ENCODE measurements around the gene APAF1. TPM values are rescaled to one million over a fixed set of nuclear protein-coding genes. Genes with fewer than 3 reads are reported as not detected.

Gene APAF1
- total and polyA plus RNA-seq, 2 donors (not counting 1 experiment from before 2014, with no cell fraction given): 9.1 to 36.9 TPM

- H3K4me3 Mint-ChIP-seq: no peak overlapping the region
- Histone ChIP-seq H3K4me3 (ENCODE audit: control extremely low read depth in 1 of 5, extremely low read depth in 1 of 5, insufficient read depth in 1 of 5, low read depth in 2 of 5, low read length in 4 of 5) (no peak overlapping the region), H3K27me3 (replicated peaks in 1 of 4; ENCODE audit: control extremely low read depth in 1 of 4, control insufficient read depth in 3 of 4, insufficient read depth in 4 of 4, low read length in 3 of 4) (no peaks in the 10 kb centered on the region), H3K79me2 (ENCODE audit: control insufficient read depth, insufficient read depth, low read length) (no peaks in the 10 kb centered on the region), H3K9me3 (ENCODE audit: control extremely low read depth in 1 of 3, control insufficient read depth in 2 of 3, insufficient read depth in 1 of 3, low read length in 2 of 3) (no peaks in the 10 kb centered on the region), H3K27ac (ENCODE audit: low read length in 2 of 2) (no peak overlapping the region), H3K36me3 (replicated peaks in 1 of 2; ENCODE audit: control extremely low read depth in 1 of 2, control insufficient read depth in 1 of 2, extremely low read depth in 1 of 2, insufficient read depth in 2 of 2, low read length in 1 of 2) (no peaks in the 10 kb centered on the region), H3K4me2 (replicated peaks; ENCODE audit: low read depth, low read length, poor library complexity, severe bottlenecking) (no peak overlapping the region), H4K20me1 (ENCODE audit: control insufficient read depth, insufficient read depth, low read length, poor library complexity, severe bottlenecking) (no peaks in the 10 kb centered on the region), H2AFZ (ENCODE audit: insufficient read depth, low read depth, low read length, poor library complexity, severe bottlenecking) (no peak overlapping the region), H3K4me1 (ENCODE audit: control insufficient read depth in 2 of 2, insufficient read depth in 2 of 2, low read length in 2 of 2) (no peaks in the 10 kb centered on the region), H3K9ac (ENCODE audit: low read length) (no peak overlapping the region)
- intact Hi-C loops (cut with micrococcal nuclease): no loop called here
- CTCF ChIA-PET: no interaction called here
- POLR2A ChIA-PET: no interaction called here
- no peak for ATAC-seq (ENCODE audit: low read depth)
- no peak for DNase-seq
- no peak for TF ChIP-seq CTCF (IDR thresholded peaks at IDR 0.05)
- no peak for TF ChIP-seq EZH2 (IDR thresholded peaks at IDR 0.05; ENCODE audit: borderline replicate concordance, insufficient read depth, low read depth, low read length, poor library complexity, severe bottlenecking)
- H3K4me1 Mint-ChIP-seq: no peaks in the 10 kb centered on the region
- H3K27ac Mint-ChIP-seq: no peak overlapping the region
- peaks cover 9% of the 10 kb centered on the region for H3K27me3 Mint-ChIP-seq
- H3K9me3 Mint-ChIP-seq (ENCODE audit: insufficient read depth): no peaks in the 10 kb centered on the region
These were observed 124.0 kb downstream of the APAF1 start for GRCh38 chr12:98769068-98769467.

GRCh38 chr12:98770230-98770629 lies 125.1 kb downstream of the APAF1 start:
- CTCF ChIA-PET: no interaction called here
- Mint-ChIP-seq H3K27ac (no peak overlapping the region), H3K4me3 (no peak overlapping the region), H3K9me3 (ENCODE audit: insufficient read depth) (no peaks in the 10 kb centered on the region), H3K27me3 (peaks cover 5% of the 10 kb centered on the region), H3K4me1 (no peaks in the 10 kb centered on the region)
- Histone ChIP-seq H2AFZ (ENCODE audit: insufficient read depth, low read depth, low read length, poor library complexity, severe bottlenecking) (no peak overlapping the region), H3K9ac (ENCODE audit: low read length) (no peak overlapping the region), H3K36me3 (replicated peaks in 1 of 2; ENCODE audit: control extremely low read depth in 1 of 2, control insufficient read depth in 1 of 2, extremely low read depth in 1 of 2, insufficient read depth in 2 of 2, low read length in 1 of 2) (no peaks in the 10 kb centered on the region), H3K4me2 (replicated peaks; ENCODE audit: low read depth, low read length, poor library complexity, severe bottlenecking) (no peak overlapping the region), H3K27me3 (replicated peaks in 1 of 4; ENCODE audit: control extremely low read depth in 1 of 4, control insufficient read depth in 3 of 4, insufficient read depth in 4 of 4, low read length in 3 of 4) (no peaks in the 10 kb centered on the region), H3K4me3 (ENCODE audit: control extremely low read depth in 1 of 5, extremely low read depth in 1 of 5, insufficient read depth in 1 of 5, low read depth in 2 of 5, low read length in 4 of 5) (no peak overlapping the region), H3K9me3 (ENCODE audit: control extremely low read depth in 1 of 3, control insufficient read depth in 2 of 3, insufficient read depth in 1 of 3, low read length in 2 of 3) (no peaks in the 10 kb centered on the region), H4K20me1 (ENCODE audit: control insufficient read depth, insufficient read depth, low read length, poor library complexity, severe bottlenecking) (no peaks in the 10 kb centered on the region), H3K79me2 (ENCODE audit: control insufficient read depth, insufficient read depth, low read length) (no peaks in the 10 kb centered on the region), H3K4me1 (ENCODE audit: control insufficient read depth in 2 of 2, insufficient read depth in 2 of 2, low read length in 2 of 2) (no peaks in the 10 kb centered on the region), H3K27ac (ENCODE audit: low read length in 2 of 2) (no peak overlapping the region)
- TF ChIP-seq EZH2 (IDR thresholded peaks at IDR 0.05; ENCODE audit: borderline replicate concordance, insufficient read depth, low read depth, low read length, poor library complexity, severe bottlenecking) (no peak), CTCF (IDR thresholded peaks at IDR 0.05) (no peak)
- intact Hi-C loops (cut with micrococcal nuclease): no loop called here
- POLR2A ChIA-PET: no interaction called here
- ATAC-seq (ENCODE audit: low read depth) (no peak), DNase-seq (no peak)
- WGBS (ENCODE audit: insufficient coverage): no CpG with 5 or more reads among the region's 4 CpGs
